Left colon (tissue), 2 donors: ENCODE results near the gene CD300H. TPM values are rescaled to one million over a fixed set of nuclear protein-coding genes. Genes with fewer than 3 reads are reported as not detected.
"Not testable (repeated sequence)": the region's sequence is repeated elsewhere in the genome, so short reads cannot be mapped to it uniquely, and the experiment has no call there.

Source experiments
- ATAC-seq: fragments of 200-7000 bp; cut with Tn5 transposase; one replicate; pipeline ENCODE4 v1.9.1; 2020; ENCODE audit warnings: mild to moderate bottlenecking, moderate library complexity
- DNase-seq, 2 donors: peaks; one replicate each; pipeline ENCODE4 v3.0.0-alpha.2; 2020
- intact Hi-C, 2 donors: fragments of 100-400 bp; cut with DNase I in 1 of 2; cut with micrococcal nuclease in 1 of 2; formaldehyde crosslinking; loops; one replicate each; pipeline versions ENCODE4 v1.11.2 to v1.14.0; 2022; cut with DNase I, micrococcal nuclease
- total RNA-seq, 2 donors: library from RNA; stranded (reverse); fragmentation: NEBNext Ultra II Directional; extraction: Animal tissue kit (Norgen Biotek cat#: 25700); gene quantifications; one replicate each; pipeline ENCODE4 v1.2.1, GENCODE V29; 2021
- donor health status: DM: no; HTN: no; CAD: no.
- donor health status: DM: yes; HTN: yes; CAD: no.

The CD300H gene
- total RNA-seq, 2 donors from 2014 or later = not detected

GRCh38 chr17:74518413-74518981 is 48.8 kb downstream of the CD300H start:
- ATAC-seq, DNase-seq, intact Hi-C loops: not testable (repeated sequence)

GRCh38 chr17:74516561-74517328 is 50.6 kb downstream of the CD300H start:
- no peak for DNase-seq

GRCh38 chr17:74515941-74516340 is 51.4 kb downstream of the CD300H start:
- DNase-seq = no peak
- intact Hi-C loops = no loop called here
- no peak for ATAC-seq

More at GRCh38 chr17:74516561-74517328, 50.6 kb downstream of the CD300H start:
- ATAC-seq = no peak
- intact Hi-C loops = no loop called here

- DNase-seq (no peak), ATAC-seq (no peak)
- intact Hi-C loops = no loop called here
Measured at GRCh38 chr17:74514632-74515334, 52.5 kb downstream of the CD300H start.

- intact Hi-C loops = no loop called here
- ATAC-seq (no peak), DNase-seq (no peak)
Measured at GRCh38 chr17:74513987-74514631, 53.2 kb downstream of the CD300H start.

- ATAC-seq (no peak), DNase-seq (no peak)
- intact Hi-C loops = no loop called here
Measured at GRCh38 chr17:74512624-74513091, 54.7 kb downstream of the CD300H start.

GRCh38 chr17:74512036-74512435 is 55.3 kb downstream of the CD300H start:
- no peak for ATAC-seq
- intact Hi-C loops = no loop called here
- DNase-seq = no peak

Other genes with a start within 250 kb of the CD300H start
- gene KIF19, start 241.3 kb downstream of the CD300H start, total RNA-seq = 1 to 10 TPM; 2.1 to 3.5 TPM
- under 1 TPM in 1 of 2 donors, not detected in 1; 0.24 TPM for gene BTBD17, start 205.6 kb downstream of the CD300H start, total RNA-seq
- under 1 TPM in 1 of 2 donors, not detected in 1; 0.31 TPM for gene GPR142, start 200.0 kb downstream of the CD300H start, total RNA-seq
- gene GPRC5C, start 135.4 kb downstream of the CD300H start, total RNA-seq = 100 to 1,000 TPM; 155 to 161 TPM
- gene CD300A, start 100.9 kb downstream of the CD300H start, total RNA-seq = 1 to 10 TPM; 1.8 to 7.9 TPM
- under 1 TPM; 0.12 to 0.25 TPM for gene CD300LB, start 36.0 kb downstream of the CD300H start, total RNA-seq
- 1 to 10 TPM in 1 of 2 donors, under 1 TPM in 1; 0.24 to 1.1 TPM for gene CD300C, start 21.4 kb downstream of the CD300H start, total RNA-seq
- not detected for gene CD300LD, start 24.8 kb upstream of the CD300H start, total RNA-seq
- gene CD300E, start 56.2 kb upstream of the CD300H start, total RNA-seq = under 1 TPM in 1 of 2 donors, not detected in 1; 0.39 TPM
- gene CD300LF, start 145.4 kb upstream of the CD300H start, total RNA-seq = 1 to 10 TPM in 1 of 2 donors, under 1 TPM in 1; 0.82 to 2.0 TPM
- gene RAB37, start 169.7 kb upstream of the CD300H start, total RNA-seq = 10 to 100 TPM in 1 of 2 donors, 1 to 10 TPM in 1; 7.6 to 14.2 TPM
- gene NHERF1, start 181.1 kb upstream of the CD300H start, total RNA-seq = 100 to 1,000 TPM; 186 to 256 TPM
- 10 to 100 TPM; 30.7 to 42.8 TPM for gene NAT9, start 208.8 kb upstream of the CD300H start, total RNA-seq